ENCODE data around the gene HOXD4.

DNA sequence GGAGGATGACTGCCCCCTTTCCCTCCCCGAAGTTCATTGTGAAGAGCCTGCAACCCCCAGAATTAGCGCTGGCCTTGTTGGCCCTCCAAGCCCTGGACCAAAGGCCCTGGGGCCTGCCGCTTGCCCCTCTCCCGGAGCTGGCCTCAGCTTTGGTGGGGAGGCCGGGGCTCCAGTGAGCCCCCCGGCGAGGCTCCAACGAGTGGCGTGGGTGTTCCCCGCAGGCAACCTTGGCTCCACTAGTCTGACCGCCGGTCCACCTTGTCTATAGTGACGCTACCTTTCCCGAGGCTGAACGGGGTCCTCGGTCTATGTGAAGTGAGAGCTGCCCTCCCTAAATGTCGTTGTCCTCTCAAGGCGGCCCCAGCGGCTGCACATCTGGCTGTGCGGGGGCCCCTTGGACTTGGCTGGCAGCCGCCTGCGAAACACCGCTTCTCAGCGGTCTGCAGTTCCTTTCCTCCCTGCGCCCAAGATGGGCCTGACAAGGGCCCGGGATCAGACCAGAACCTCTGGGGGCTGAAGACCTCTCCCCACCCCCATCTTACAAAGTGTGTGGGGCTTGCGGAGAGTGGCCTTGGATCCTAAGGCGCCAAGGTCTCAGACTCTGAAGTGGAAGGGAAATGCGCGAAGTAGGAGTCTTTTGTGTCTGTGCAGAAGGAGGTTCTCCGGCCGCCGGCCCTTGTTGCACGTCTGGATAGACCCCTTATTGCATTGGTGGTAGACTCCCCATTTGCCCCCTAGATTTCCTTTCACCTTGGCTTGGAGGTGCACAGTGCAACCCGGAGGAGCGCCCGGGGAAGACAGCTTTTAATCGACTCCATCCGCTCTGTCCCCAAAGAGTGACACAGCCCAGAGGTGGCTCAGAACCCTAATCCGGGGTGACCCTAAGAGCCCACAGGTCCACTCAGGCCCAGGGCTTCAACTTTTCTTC lies 38.7 kb upstream of the HOXD4 start:
- TF ChIP-seq, protein P1, sequence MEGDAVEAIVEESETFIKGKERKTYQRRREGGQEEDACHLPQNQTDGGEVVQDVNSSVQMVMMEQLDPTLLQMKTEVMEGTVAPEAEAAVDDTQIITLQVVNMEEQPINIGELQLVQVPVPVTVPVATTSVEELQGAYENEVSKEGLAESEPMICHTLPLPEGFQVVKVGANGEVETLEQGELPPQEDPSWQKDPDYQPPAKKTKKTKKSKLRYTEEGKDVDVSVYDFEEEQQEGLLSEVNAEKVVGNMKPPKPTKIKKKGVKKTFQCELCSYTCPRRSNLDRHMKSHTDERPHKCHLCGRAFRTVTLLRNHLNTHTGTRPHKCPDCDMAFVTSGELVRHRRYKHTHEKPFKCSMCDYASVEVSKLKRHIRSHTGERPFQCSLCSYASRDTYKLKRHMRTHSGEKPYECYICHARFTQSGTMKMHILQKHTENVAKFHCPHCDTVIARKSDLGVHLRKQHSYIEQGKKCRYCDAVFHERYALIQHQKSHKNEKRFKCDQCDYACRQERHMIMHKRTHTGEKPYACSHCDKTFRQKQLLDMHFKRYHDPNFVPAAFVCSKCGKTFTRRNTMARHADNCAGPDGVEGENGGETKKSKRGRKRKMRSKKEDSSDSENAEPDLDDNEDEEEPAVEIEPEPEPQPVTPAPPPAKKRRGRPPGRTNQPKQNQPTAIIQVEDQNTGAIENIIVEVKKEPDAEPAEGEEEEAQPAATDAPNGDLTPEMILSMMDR (IDR thresholded peaks at IDR 0.05), result no peak
- no peak for TF ChIP-seq POLR2A (IDR thresholded peaks at IDR 0.05)
